ENCODE measurements around the gene COL25A1.

DNA sequence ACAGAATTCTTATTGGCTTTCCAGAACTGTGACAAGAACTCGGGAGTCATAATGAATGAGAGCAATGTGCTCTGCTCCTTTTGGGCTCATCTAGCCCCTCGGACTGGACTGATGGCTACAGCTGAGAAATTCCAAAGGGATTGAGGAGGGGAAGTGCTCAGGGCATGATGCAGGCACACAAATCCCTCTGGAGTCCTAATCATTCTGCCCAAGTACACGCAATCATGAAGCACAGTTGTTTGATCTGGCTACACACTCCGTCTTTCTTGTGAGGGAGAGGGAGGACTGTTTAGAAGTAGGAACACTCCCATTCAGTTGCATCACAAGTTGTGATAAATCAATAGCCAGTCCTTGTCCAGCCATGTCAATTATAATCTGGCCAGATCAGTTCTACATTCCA, 237.5 kb downstream of the COL25A1 start:
- TF ChIP-seq, protein P1, sequence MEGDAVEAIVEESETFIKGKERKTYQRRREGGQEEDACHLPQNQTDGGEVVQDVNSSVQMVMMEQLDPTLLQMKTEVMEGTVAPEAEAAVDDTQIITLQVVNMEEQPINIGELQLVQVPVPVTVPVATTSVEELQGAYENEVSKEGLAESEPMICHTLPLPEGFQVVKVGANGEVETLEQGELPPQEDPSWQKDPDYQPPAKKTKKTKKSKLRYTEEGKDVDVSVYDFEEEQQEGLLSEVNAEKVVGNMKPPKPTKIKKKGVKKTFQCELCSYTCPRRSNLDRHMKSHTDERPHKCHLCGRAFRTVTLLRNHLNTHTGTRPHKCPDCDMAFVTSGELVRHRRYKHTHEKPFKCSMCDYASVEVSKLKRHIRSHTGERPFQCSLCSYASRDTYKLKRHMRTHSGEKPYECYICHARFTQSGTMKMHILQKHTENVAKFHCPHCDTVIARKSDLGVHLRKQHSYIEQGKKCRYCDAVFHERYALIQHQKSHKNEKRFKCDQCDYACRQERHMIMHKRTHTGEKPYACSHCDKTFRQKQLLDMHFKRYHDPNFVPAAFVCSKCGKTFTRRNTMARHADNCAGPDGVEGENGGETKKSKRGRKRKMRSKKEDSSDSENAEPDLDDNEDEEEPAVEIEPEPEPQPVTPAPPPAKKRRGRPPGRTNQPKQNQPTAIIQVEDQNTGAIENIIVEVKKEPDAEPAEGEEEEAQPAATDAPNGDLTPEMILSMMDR (conservative IDR thresholded peaks at IDR 0.05): no peak
- no peak for TF ChIP-seq ZFX (IDR thresholded peaks at IDR 0.05)
